Stimulated activated naive CD4-positive, alpha-beta T cell treated with Interleukin-2 at 50 U/mL for 16 hours (primary cell): ENCODE results near the gene MYOM1.
"Not testable (repeated sequence)": the region's sequence is repeated elsewhere in the genome, so short reads cannot be mapped to it uniquely, and the experiment has no call there.

ENCODE experiments used
- DNase-seq: peaks from one replicate; lab custom pipeline; 2025; lab: John Stamatoyannopoulos, UW

The MYOM1 gene

DNA sequence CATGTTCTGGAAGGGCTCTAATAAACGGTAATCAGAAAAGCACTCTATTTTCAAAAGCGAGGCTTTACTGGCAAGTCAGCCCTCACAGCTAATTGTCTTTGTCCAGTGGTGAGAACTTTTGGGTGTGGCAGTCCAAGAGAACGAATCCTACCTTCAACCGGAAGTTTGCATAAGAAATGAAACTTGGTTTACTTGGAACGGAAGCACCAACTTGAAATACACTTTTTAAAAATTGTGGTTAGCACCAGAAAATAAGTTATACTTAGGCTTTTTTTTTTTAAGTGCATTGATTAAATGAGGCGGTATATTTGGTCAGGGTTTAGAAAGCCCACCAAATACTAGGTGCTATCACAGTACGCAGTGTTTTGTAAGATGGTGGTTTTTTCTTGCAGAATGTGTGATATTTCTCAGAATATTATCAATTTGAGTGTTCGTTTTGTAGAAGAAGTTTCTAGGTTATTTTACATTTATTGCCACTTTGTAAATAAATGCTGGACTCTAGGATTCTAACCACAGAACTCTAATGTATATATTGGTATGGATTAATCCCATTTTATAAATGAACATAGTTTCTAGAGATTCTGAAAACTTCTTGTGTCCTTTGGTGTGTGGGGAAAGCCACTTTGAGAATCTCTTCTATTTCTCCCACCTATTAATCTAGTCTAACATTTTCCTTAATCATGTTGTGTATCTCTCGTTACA is 29.0 kb upstream of the MYOM1 start:
- no peak for DNase-seq

DNA sequence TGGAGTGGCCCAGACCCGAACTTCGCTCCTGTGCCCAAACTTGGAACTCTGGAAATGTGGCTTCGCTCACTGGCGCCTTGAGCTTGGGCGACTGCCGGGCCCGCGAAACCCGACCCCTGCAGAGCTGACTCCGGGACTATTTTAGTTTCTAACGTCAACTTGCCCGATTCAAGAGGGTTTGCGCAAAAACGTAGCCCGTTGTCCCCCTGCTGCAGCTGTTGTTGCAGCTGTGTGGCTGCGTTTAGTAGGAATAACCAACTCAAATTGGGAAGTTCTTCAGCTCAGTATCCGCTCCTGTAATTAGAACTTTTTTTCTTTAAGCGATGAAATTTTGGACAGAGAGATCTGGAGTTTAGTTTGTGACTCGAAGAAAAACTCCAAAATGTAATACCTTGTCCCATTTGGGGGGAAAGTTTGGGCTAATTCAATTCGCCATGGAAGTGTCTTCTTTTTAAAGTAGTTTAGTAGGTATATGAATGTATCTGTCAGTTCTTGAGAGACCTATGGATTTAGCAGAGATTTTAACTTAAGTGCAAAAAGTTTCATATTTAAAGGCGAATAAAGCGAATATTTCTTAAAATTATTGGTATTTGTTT is 28.4 kb upstream of the MYOM1 start:
- DNase-seq = no peak

- DNase-seq = peak; percentile 92
These were observed 27.7 kb upstream of the MYOM1 start, which contains the start of gene MYL12A for GRCh38 chr18:3247240-3248061. TSS of gene MYL12A (plus strand) at chr18:3247801. CDS start at chr18:3253248, 5,447 bp downstream.

DNA sequence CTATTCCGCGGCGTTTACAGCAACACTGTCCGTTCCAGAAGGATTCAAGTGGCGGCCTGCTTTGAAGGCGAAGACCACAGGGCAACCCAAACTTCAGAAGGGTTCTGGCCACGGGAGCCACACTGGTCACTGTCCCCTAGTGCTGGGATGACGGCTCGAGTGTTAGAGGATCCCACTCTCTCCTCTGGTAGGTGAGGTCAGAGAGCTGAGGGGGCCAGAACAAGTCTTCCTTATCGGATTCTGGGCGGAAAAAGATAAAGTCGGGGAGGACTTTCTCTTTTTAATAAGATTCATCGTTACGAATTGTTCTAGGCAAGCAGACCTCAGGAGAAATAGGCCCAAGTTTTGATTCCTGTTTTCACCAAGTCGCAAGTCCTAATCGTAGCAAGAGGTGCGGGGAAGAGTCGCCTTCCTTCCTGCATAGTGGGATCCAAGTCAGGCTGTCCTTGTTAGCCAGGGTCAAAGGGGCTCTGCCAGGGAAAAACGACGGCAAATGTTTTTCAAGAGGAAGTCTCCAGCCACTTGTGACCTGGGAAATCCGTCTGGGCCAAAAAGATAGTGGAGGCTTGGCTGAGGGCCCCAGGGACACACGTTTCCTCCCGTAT is 27.0 kb upstream of the MYOM1 start:
- DNase-seq = no peak

DNA sequence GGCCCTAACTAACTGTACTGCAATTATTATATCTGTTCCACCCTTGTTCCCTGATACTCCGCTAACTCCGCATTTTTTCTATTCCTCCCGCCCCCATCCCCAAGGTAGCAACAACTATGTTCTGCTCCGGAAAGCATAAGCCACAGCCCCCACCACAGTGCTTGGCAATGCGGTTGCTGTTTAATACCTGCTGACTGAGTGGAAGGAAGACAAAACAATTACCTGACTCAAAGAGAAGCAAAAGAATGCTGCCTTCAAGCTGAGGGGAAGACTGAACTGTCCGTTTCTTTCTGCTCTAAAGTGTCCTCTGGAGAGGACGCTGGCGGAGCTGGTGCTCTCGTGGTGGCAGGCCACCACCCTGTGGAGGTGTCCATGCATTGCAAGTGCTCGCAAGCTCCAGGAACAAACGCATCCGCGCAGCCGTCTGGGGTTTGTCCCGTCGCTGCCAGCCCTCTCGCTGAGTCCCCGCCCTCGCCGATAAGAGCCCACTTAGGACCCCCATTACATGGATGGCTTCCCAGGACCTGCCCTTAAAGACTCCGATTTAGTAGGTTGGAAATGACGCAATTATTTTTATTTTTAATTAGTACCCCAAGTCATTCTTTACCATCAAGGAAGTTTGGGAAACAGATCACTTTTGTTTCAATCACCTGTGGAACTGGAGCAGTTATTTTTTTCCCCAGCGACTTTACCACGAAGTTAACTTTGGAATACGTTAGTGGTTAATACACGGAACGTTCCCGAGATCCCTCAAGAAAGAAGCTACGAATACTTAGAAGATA is 26.3 kb upstream of the MYOM1 start:
- DNase-seq = peak; percentile 77

GRCh38 chr18:3245185-3245564 is 25.4 kb upstream of the MYOM1 start:
- DNase-seq = no peak

DNA sequence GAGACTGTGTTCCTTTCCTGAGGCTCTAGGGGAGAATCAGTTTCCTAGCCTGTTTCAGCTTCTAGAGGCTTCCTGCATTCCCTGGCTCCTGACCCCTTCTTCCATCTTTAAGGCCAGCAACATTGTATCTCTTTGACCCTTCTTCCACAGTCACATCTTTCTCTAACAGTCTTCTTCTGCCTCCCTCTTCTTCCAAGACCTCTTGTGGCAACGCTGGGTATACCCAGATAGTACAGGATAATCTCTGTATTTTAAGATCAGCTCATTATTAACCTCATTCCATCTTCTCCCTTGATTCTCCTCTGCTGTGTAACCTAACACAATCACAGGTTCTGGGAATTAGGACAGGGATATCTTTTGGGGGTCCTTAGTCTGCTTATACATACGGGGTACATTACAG is 19.0 kb upstream of the MYOM1 start:
- DNase-seq = no peak

- no peak for DNase-seq
These were observed 16.7 kb upstream of the MYOM1 start for GRCh38 chr18:3236470-3236869.

GRCh38 chr18:3235846-3236245 is 16.1 kb upstream of the MYOM1 start:
- DNase-seq = no peak

DNA sequence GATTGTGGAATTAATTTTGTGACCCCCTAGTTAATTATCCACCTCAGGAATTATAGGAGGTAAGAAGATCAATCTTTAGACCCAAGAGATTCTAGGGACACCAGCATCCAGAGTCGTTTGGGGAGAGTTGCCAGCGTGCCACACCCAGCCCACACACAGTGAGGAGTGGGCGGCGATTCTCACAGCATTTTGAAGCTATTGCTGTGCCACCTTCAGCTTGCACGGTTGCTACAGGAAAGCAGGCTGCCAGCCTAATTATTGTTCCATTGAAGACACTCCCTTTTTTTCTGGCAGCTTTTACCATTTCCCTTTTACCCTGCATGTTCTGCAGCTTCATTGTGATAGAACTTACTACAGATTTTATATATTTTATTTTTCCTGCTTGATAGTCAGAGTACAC is 14.7 kb upstream of the MYOM1 start:
- DNase-seq = no peak

- DNase-seq = no peak
These were observed 13.8 kb upstream of the MYOM1 start for GRCh38 chr18:3233433-3234168.

DNA sequence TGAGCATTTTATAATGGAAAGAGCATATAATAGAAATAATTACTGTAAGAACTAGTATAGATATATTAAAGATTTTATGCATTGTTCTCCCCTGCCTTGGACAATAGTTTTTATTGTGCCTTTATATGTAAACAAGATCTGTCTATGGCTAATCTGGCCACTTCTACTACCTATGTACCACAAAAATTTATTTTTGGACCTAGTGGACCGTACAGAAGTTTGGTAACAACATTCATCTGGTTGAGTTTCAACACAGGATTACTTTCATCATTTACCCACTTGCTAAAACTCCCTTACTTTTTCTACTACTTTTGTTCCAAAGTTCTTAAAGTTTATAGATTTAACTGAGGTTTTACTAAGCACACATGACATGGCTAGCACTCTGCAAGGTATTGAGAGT is 13.2 kb upstream of the MYOM1 start:
- no peak for DNase-seq

GRCh38 chr18:3230401-3231334 is 10.9 kb upstream of the MYOM1 start:
- DNase-seq = no peak

- DNase-seq = no peak
These were observed 6.3 kb upstream of the MYOM1 start for GRCh38 chr18:3226048-3226447.

DNA sequence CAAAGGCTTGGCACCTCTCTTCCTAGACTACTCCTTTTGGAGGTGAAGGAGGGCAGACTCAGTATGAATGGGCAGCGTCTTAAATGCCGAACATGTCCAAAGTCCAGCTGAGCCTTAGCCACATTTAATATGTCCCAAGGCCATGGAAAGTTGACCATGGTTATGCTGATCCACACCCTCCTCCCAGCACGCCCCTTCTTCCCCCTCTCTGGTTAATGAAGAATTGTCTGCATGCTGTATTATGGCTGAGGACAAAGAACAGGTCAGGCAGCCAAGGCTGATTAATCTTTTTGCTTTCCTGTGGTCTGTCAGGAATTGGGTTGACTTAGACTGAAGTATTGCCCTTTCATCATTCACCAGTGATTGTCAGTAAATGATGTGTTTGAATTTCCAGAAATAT is 5.8 kb upstream of the MYOM1 start:
- DNase-seq = no peak

- no peak for DNase-seq
These were observed 4.5 kb upstream of the MYOM1 start for GRCh38 chr18:3224223-3224622.

DNA sequence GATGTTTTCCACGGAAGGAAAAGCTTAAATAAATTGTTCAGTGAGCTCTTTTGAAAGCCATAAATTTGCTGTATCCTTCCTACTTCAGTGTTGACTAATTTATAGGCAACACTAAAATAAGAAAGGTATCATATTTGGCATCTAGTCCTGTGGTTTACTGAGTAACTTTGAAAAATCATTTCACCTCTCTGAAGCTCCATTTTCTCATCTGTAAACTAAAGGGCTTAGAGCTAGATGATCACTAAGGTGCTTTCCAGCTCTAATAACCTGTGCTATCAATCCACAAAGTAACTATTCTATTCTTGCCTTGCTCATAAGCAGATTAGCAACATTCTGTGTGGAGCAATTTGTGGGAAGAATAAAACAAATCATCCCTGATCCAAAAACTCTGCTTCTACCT is 3.6 kb upstream of the MYOM1 start:
- no peak for DNase-seq

GRCh38 chr18:3221496-3221895 is 1.7 kb upstream of the MYOM1 start:
- no peak for DNase-seq

- not testable (repeated sequence) for DNase-seq
These were observed 1.1 kb upstream of the MYOM1 start for GRCh38 chr18:3220868-3221267.

GRCh38 chr18:3219241-3219630 is 532 bp downstream of the MYOM1 start:
- DNase-seq = no peak
